K562 (cell line): ENCODE data around the gene CLDN25. TPM values are rescaled to one million over a fixed set of nuclear protein-coding genes. Genes with fewer than 3 reads are reported as not detected.

Source experiments
- FOSL1 ChIP-seq: fragments of 200-800 bp; sonication (Bioruptor generic); conservative IDR thresholded peaks from 2 replicates; pipeline ENCODE4 v1.6.1; 2016; ENCODE audit warnings: missing genetic modification characterization, missing compliant biosample characterization
- ILK ChIP-seq: fragments of 450-650 bp; IDR thresholded peaks from 2 replicates; pipeline ENCODE4 v1.6.1; 2016; ENCODE audit warnings: missing genetic modification characterization, low read depth, mild to moderate bottlenecking, missing compliant biosample characterization, moderate library complexity, borderline replicate concordance
- IRF2 ChIP-seq: sonication (generic); formaldehyde crosslinking; IDR thresholded peaks from 2 replicates; pipeline ENCODE4 v1.8.1; 2022; ENCODE audit warnings: mild to moderate bottlenecking, missing genetic modification reagents
- JUND ChIP-seq, 2 experiments: IDR thresholded peaks; 2 replicates in 1 of 2; 3 replicates in 1 of 2; pipeline ENCODE4 v1.6.1; 2011; ENCODE audit warnings: borderline replicate concordance in 2 of 2, low read depth in 2 of 2, low read length in 2 of 2, improper control_type of control experiment in 1 of 2, missing biosample characterization in 1 of 2, missing genetic modification characterization in 1 of 2, missing genetic modification reagents in 1 of 2
- MYNN ChIP-seq, 2 experiments: sonication (generic); formaldehyde crosslinking in 1 of 2; IDR thresholded peaks; 2 replicates each; pipeline versions ENCODE4 v1.5.0 to v1.6.1; 2016 to 2020; ENCODE audit warnings: antibody characterized with exemption in 1 of 2, missing genetic modification reagents in 1 of 2
- SIX5 ChIP-seq, 2 experiments: IDR thresholded peaks; 2 replicates each; pipeline ENCODE4 v1.6.1; 2011; ENCODE audit warnings: low read length in 2 of 2, borderline replicate concordance in 1 of 2, low read depth in 1 of 2, mild to moderate bottlenecking in 1 of 2, moderate library complexity in 1 of 2; ENCODE audit not compliant: insufficient read depth in 1 of 2
- TAF1 ChIP-seq: IDR thresholded peaks from 2 replicates; pipeline ENCODE4 v1.6.1; 2011; ENCODE audit warnings: mild to moderate bottlenecking, low read length, moderate library complexity; ENCODE audit not compliant: insufficient read depth, control insufficient read depth, severe bottlenecking; ENCODE audit errors: extremely low read depth
- TCF3 ChIP-seq: sonication (generic); formaldehyde crosslinking; IDR thresholded peaks from 2 replicates; pipeline ENCODE4 v1.4.0; 2020; ENCODE audit warnings: mild to moderate bottlenecking, missing genetic modification reagents
- TOE1 ChIP-seq, 2 experiments: fragments of 450-650 bp in 1 of 2; sonication (generic) in 1 of 2; formaldehyde crosslinking in 1 of 2; IDR thresholded peaks; 2 replicates each; pipeline versions ENCODE4 v1.7.1 to v1.8.0; 2016 to 2022; ENCODE audit warnings: borderline replicate concordance in 2 of 2, mild to moderate bottlenecking in 2 of 2, antibody characterized with exemption in 1 of 2, inconsistent platforms in 1 of 2, low read depth in 1 of 2, missing genetic modification reagents in 1 of 2, moderate library complexity in 1 of 2
- WHSC1 ChIP-seq: IDR thresholded peaks from one replicate; pipeline ENCODE4 v1.6.1; 2012; ENCODE audit warnings: low read length, control low read depth, inconsistent platforms
- polyA plus RNA-seq, 8 experiments: library from polyadenylated mRNA; depleted of rRNA in 4 of 8; stranded (reverse) in 5 of 8; unstranded in 3 of 8; fragments of >200 nt; fragmentation: Nextera tagmentation in 2 of 8; fragmentation: Illumina TruSeq in 1 of 8; extraction: Ambion mirVana in 2 of 8; extraction: Trizol in 1 of 8; gene quantifications; 2 replicates each; pipeline versions ENCODE4 v1.2.1 to v1.2.3, GENCODE V29; 2011 to 2014; ENCODE audit warnings: inconsistent platforms in 1 of 8, missing spikeins in 1 of 8
- total RNA-seq, 7 experiments: library from RNA; depleted of rRNA in 6 of 7; stranded (reverse); fragments of >200 nt in 6 of 7; fragmentation: Illumina TruSeq in 2 of 7; extraction: Trizol in 2 of 7; gene quantifications; 2 replicates each; pipeline versions ENCODE4 v1.2.1 to v1.2.3, GENCODE V29; 2011 to 2021; ENCODE audit warnings: low replicate concordance in 1 of 7
- TF ChIP-seq, protein P1 (sequence below), 2 experiments: fragments of 450-650 bp; formaldehyde crosslinking in 1 of 2; IDR thresholded peaks; 2 replicates each; pipeline versions ENCODE4 v1.4.0 to v1.6.1; 2014 to 2020; ENCODE audit warnings: mild to moderate bottlenecking in 2 of 2, borderline replicate concordance in 1 of 2, low read depth in 1 of 2
- TF ChIP-seq, protein P2 (sequence below): sonication (generic); formaldehyde crosslinking; IDR thresholded peaks from 2 replicates; pipeline ENCODE4 v1.8.0; 2023; ENCODE audit warnings: mild to moderate bottlenecking, missing genetic modification reagents

The CLDN25 gene
- total and polyA plus RNA-seq, 9 of the 15 experiments (the other 6 are each of a cell fraction or from before 2014, with no cell fraction given) = not detected

DNA sequence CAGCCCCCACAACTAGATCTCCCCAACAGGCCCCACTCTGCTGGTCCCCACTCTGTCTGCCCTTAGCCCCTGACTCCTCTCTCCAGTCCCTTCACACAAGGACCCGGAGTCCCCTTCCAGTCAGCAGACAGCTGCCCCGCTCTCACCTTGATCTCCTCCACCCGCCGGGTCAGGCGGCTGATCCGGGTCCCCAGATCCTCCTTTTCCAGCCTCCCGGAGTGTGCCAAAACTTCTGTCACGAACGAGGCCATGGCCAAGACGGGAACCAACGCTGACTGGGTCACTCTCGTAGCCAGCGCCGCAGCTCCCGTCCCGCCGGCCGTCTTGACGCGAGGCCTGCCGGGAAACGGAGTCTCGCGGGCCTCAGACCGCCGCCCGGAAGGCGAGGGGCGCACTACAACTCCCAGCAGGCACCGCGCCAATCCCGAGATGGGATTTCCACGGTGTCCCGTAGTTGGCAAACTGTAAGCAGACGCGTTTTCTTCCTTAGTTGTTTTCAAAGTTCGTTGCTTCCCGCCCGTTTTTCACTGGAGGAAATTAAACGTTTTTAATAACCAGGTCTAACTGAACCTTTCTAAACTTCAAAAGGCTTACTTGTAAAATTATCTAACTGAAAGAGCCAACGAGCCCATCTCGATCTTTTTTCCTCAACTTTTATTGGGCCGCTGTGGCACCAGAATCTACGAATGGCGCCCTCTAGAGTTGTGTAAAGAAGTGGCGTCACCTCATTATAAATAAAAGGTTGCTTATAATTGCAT is 6.0 kb upstream of the CLDN25 start, which contains the start of gene ZW10 (continued):
- TF ChIP-seq TOE1 (IDR thresholded peaks at IDR 0.05; ENCODE audit: borderline replicate concordance) (peak; percentile 38; the same call in 1 of the 2 replicates), TOE1 (CRISPR knock-in tag; IDR thresholded peaks at IDR 0.05; ENCODE audit: borderline replicate concordance, low read depth) (no peak), WHSC1 (no peak), TCF3 (CRISPR knock-in tag) (0 out of 2 replicates have a peak, but pooled peaks have one; percentile 6), JUND (IDR thresholded peaks at IDR 0.05; ENCODE audit: borderline replicate concordance, low read depth, low read length) (no peak), JUND (tag; IDR thresholded peaks at IDR 0.05; ENCODE audit: borderline replicate concordance, low read depth, low read length) (peak; percentile 65; the same call in 2 of the 3 replicates), MYNN (IDR thresholded peaks at IDR 0.05) (no peak), MYNN (CRISPR knock-in tag; IDR thresholded peaks at IDR 0.05) (no peak), ILK (tag) (no peak), FOSL1 (tag) (peak; percentile 56), SIX5 (IDR thresholded peaks at IDR 0.05; ENCODE audit: borderline replicate concordance in 1 of 2, insufficient read depth in 1 of 2, low read depth in 1 of 2, low read length in 2 of 2) (peak; percentile 87 to 89), TAF1 (peak; percentile 29), IRF2 (no peak)
- TF ChIP-seq, protein P1, sequence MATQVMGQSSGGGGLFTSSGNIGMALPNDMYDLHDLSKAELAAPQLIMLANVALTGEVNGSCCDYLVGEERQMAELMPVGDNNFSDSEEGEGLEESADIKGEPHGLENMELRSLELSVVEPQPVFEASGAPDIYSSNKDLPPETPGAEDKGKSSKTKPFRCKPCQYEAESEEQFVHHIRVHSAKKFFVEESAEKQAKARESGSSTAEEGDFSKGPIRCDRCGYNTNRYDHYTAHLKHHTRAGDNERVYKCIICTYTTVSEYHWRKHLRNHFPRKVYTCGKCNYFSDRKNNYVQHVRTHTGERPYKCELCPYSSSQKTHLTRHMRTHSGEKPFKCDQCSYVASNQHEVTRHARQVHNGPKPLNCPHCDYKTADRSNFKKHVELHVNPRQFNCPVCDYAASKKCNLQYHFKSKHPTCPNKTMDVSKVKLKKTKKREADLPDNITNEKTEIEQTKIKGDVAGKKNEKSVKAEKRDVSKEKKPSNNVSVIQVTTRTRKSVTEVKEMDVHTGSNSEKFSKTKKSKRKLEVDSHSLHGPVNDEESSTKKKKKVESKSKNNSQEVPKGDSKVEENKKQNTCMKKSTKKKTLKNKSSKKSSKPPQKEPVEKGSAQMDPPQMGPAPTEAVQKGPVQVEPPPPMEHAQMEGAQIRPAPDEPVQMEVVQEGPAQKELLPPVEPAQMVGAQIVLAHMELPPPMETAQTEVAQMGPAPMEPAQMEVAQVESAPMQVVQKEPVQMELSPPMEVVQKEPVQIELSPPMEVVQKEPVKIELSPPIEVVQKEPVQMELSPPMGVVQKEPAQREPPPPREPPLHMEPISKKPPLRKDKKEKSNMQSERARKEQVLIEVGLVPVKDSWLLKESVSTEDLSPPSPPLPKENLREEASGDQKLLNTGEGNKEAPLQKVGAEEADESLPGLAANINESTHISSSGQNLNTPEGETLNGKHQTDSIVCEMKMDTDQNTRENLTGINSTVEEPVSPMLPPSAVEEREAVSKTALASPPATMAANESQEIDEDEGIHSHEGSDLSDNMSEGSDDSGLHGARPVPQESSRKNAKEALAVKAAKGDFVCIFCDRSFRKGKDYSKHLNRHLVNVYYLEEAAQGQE (IDR thresholded peaks at IDR 0.05; ENCODE audit: borderline replicate concordance) = no peak
- TF ChIP-seq, protein P1 (CRISPR knock-in tag; IDR thresholded peaks at IDR 0.05; ENCODE audit: low read depth) = no peak
- TF ChIP-seq, protein P2, sequence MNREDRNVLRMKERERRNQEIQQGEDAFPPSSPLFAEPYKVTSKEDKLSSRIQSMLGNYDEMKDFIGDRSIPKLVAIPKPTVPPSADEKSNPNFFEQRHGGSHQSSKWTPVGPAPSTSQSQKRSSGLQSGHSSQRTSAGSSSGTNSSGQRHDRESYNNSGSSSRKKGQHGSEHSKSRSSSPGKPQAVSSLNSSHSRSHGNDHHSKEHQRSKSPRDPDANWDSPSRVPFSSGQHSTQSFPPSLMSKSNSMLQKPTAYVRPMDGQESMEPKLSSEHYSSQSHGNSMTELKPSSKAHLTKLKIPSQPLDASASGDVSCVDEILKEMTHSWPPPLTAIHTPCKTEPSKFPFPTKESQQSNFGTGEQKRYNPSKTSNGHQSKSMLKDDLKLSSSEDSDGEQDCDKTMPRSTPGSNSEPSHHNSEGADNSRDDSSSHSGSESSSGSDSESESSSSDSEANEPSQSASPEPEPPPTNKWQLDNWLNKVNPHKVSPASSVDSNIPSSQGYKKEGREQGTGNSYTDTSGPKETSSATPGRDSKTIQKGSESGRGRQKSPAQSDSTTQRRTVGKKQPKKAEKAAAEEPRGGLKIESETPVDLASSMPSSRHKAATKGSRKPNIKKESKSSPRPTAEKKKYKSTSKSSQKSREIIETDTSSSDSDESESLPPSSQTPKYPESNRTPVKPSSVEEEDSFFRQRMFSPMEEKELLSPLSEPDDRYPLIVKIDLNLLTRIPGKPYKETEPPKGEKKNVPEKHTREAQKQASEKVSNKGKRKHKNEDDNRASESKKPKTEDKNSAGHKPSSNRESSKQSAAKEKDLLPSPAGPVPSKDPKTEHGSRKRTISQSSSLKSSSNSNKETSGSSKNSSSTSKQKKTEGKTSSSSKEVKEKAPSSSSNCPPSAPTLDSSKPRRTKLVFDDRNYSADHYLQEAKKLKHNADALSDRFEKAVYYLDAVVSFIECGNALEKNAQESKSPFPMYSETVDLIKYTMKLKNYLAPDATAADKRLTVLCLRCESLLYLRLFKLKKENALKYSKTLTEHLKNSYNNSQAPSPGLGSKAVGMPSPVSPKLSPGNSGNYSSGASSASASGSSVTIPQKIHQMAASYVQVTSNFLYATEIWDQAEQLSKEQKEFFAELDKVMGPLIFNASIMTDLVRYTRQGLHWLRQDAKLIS (CRISPR knock-in tag) = no peak
